ENCODE results near the gene SPI1. TPM values are rescaled to one million over a fixed set of nuclear protein-coding genes. Genes with fewer than 3 reads are reported as not detected.
A peak's percentile ranks its signal among the peaks of the same experiment; 100 is the strongest.

The SPI1 gene
- polyA plus RNA-seq, 2 donors = 3.9 to 6.8 TPM

GRCh38 chr11:47388697-47389576 lies 10.6 kb upstream of the SPI1 start:
- WGBS, 2 donors = 49 to 72% methylated on average over 28 of the region's 28 CpGs
- H3K4me3 ChIP-seq (ENCODE audit: low read depth in 1 of 2, low read length in 2 of 2) = no peak overlapping the region
- peaks cover 2 to 15% of the 10 kb centered on the region in 2 donors for H3K4me1 ChIP-seq (ENCODE audit: control insufficient read depth in 2 of 2, insufficient read depth in 2 of 2, low read length in 1 of 2)
- no peaks in the 10 kb centered on the region for H3K9me3 ChIP-seq (ENCODE audit: control insufficient read depth in 2 of 2, insufficient read depth in 1 of 2, low read depth in 1 of 2, low read length in 1 of 2)
- no peaks in the 10 kb centered on the region for H3K27me3 ChIP-seq (ENCODE audit: control insufficient read depth in 1 of 2, insufficient read depth in 2 of 2, low read length in 2 of 2)
- H3K27ac ChIP-seq (ENCODE audit: low read depth in 2 of 2, low read length in 1 of 2) = peak overlapping the region; percentile 86 to 87
- H3K36me3 ChIP-seq (ENCODE audit: control insufficient read depth in 2 of 2, insufficient read depth in 2 of 2, low read length in 1 of 2) = no peaks in the 10 kb centered on the region

- H3K36me3 ChIP-seq (ENCODE audit: control insufficient read depth in 2 of 2, insufficient read depth in 2 of 2, low read length in 1 of 2) = no peaks in the 10 kb centered on the region
- H3K27ac ChIP-seq (ENCODE audit: low read depth in 2 of 2, low read length in 1 of 2) = peak overlapping the region; percentile 86 to 87
- no peak overlapping the region for H3K4me3 ChIP-seq (ENCODE audit: low read depth in 1 of 2, low read length in 2 of 2)
- 51 to 69% methylated on average over 13 of the region's 13 CpGs for WGBS, 2 donors
- no peaks in the 10 kb centered on the region for H3K9me3 ChIP-seq (ENCODE audit: control insufficient read depth in 2 of 2, insufficient read depth in 1 of 2, low read depth in 1 of 2, low read length in 1 of 2)
- no peaks in the 10 kb centered on the region for H3K27me3 ChIP-seq (ENCODE audit: control insufficient read depth in 1 of 2, insufficient read depth in 2 of 2, low read length in 2 of 2)
- peaks cover 2 to 15% of the 10 kb centered on the region in 2 donors for H3K4me1 ChIP-seq (ENCODE audit: control insufficient read depth in 2 of 2, insufficient read depth in 2 of 2, low read length in 1 of 2)
Measured at GRCh38 chr11:47387944-47388696, 9.8 kb upstream of the SPI1 start.

- H3K4me3 ChIP-seq (ENCODE audit: low read depth in 1 of 2, low read length in 2 of 2) = no peak overlapping the region
- no peaks in the 10 kb centered on the region for H3K9me3 ChIP-seq (ENCODE audit: control insufficient read depth in 2 of 2, insufficient read depth in 1 of 2, low read depth in 1 of 2, low read length in 1 of 2)
- H3K27ac ChIP-seq (ENCODE audit: low read depth in 2 of 2, low read length in 1 of 2) = no peak overlapping the region
- no peaks in the 10 kb centered on the region for H3K27me3 ChIP-seq (ENCODE audit: control insufficient read depth in 1 of 2, insufficient read depth in 2 of 2, low read length in 2 of 2)
- WGBS, 2 donors = 95 to 97% methylated on average over 4 of the region's 4 CpGs
- no peaks in the 10 kb centered on the region for H3K36me3 ChIP-seq (ENCODE audit: control insufficient read depth in 2 of 2, insufficient read depth in 2 of 2, low read length in 1 of 2)
- H3K4me1 ChIP-seq (ENCODE audit: control insufficient read depth in 2 of 2, insufficient read depth in 2 of 2, low read length in 1 of 2) = peaks cover 1 to 12% of the 10 kb centered on the region in 2 donors
Measured at GRCh38 chr11:47384498-47384897, 6.2 kb upstream of the SPI1 start.

- no peak overlapping the region for H3K4me3 ChIP-seq (ENCODE audit: low read depth in 1 of 2, low read length in 2 of 2)
- no peak overlapping the region for H3K27ac ChIP-seq (ENCODE audit: low read depth in 2 of 2, low read length in 1 of 2)
- 66 to 75% methylated on average over 4 of the region's 4 CpGs for WGBS, 2 donors
- H3K9me3 ChIP-seq (ENCODE audit: control insufficient read depth in 2 of 2, insufficient read depth in 1 of 2, low read depth in 1 of 2, low read length in 1 of 2) = no peaks in the 10 kb centered on the region
- H3K27me3 ChIP-seq (ENCODE audit: control insufficient read depth in 1 of 2, insufficient read depth in 2 of 2, low read length in 2 of 2) = no peaks in the 10 kb centered on the region
- H3K36me3 ChIP-seq (ENCODE audit: control insufficient read depth in 2 of 2, insufficient read depth in 2 of 2, low read length in 1 of 2) = no peaks in the 10 kb centered on the region
- H3K4me1 ChIP-seq (ENCODE audit: control insufficient read depth in 2 of 2, insufficient read depth in 2 of 2, low read length in 1 of 2) = peaks cover 0 to 4% of the 10 kb centered on the region in 2 donors
Measured at GRCh38 chr11:47383071-47383470, 4.7 kb upstream of the SPI1 start.

GRCh38 chr11:47380078-47380477 lies 1.7 kb upstream of the SPI1 start:
- WGBS, 2 donors = 95 to 100% methylated on average over 2 of the region's 2 CpGs
- no peak overlapping the region for H3K4me3 ChIP-seq (ENCODE audit: low read depth in 1 of 2, low read length in 2 of 2)
- no peaks in the 10 kb centered on the region for H3K36me3 ChIP-seq (ENCODE audit: control insufficient read depth in 2 of 2, insufficient read depth in 2 of 2, low read length in 1 of 2)
- H3K27me3 ChIP-seq (ENCODE audit: control insufficient read depth in 1 of 2, insufficient read depth in 2 of 2, low read length in 2 of 2) = no peaks in the 10 kb centered on the region
- H3K9me3 ChIP-seq (ENCODE audit: control insufficient read depth in 2 of 2, insufficient read depth in 1 of 2, low read depth in 1 of 2, low read length in 1 of 2) = no peaks in the 10 kb centered on the region
- no peak overlapping the region for H3K27ac ChIP-seq (ENCODE audit: low read depth in 2 of 2, low read length in 1 of 2)
- H3K4me1 ChIP-seq (ENCODE audit: control insufficient read depth in 2 of 2, insufficient read depth in 2 of 2, low read length in 1 of 2) = peaks cover 3 to 7% of the 10 kb centered on the region in 2 donors

- Histone ChIP-seq H3K4me3 (ENCODE audit: low read depth in 1 of 2, low read length in 2 of 2) (no peak overlapping the region), H3K27ac (ENCODE audit: low read depth in 2 of 2, low read length in 1 of 2) (no peak overlapping the region), H3K9me3 (ENCODE audit: control insufficient read depth in 2 of 2, insufficient read depth in 1 of 2, low read depth in 1 of 2, low read length in 1 of 2) (no peaks in the 10 kb centered on the region), H3K27me3 (ENCODE audit: control insufficient read depth in 1 of 2, insufficient read depth in 2 of 2, low read length in 2 of 2) (no peaks in the 10 kb centered on the region), H3K36me3 (ENCODE audit: control insufficient read depth in 2 of 2, insufficient read depth in 2 of 2, low read length in 1 of 2) (no peaks in the 10 kb centered on the region), H3K4me1 (ENCODE audit: control insufficient read depth in 2 of 2, insufficient read depth in 2 of 2, low read length in 1 of 2) (peaks cover 3 to 7% of the 10 kb centered on the region in 2 donors)
- WGBS, 2 donors = 82 to 89% methylated on average over 2 of the region's 2 CpGs
Measured at GRCh38 chr11:47379317-47379716, 970 bp upstream of the SPI1 start.

- Histone ChIP-seq H3K4me1 (ENCODE audit: control insufficient read depth in 2 of 2, insufficient read depth in 2 of 2, low read length in 1 of 2) (peaks cover 3 to 7% of the 10 kb centered on the region in 2 donors), H3K27me3 (ENCODE audit: control insufficient read depth in 1 of 2, insufficient read depth in 2 of 2, low read length in 2 of 2) (no peaks in the 10 kb centered on the region), H3K36me3 (ENCODE audit: control insufficient read depth in 2 of 2, insufficient read depth in 2 of 2, low read length in 1 of 2) (no peaks in the 10 kb centered on the region), H3K27ac (ENCODE audit: low read depth in 2 of 2, low read length in 1 of 2) (no peak overlapping the region), H3K4me3 (ENCODE audit: low read depth in 1 of 2, low read length in 2 of 2) (no peak overlapping the region), H3K9me3 (ENCODE audit: control insufficient read depth in 2 of 2, insufficient read depth in 1 of 2, low read depth in 1 of 2, low read length in 1 of 2) (no peaks in the 10 kb centered on the region)
Measured at GRCh38 chr11:47378836-47379170, 456 bp upstream of the SPI1 start.

- Histone ChIP-seq H3K4me3 (ENCODE audit: low read depth in 1 of 2, low read length in 2 of 2) (peak overlapping the region in 1 of 2 donors; percentile 37), H3K27ac (ENCODE audit: low read depth in 2 of 2, low read length in 1 of 2) (no peak overlapping the region), H3K4me1 (ENCODE audit: control insufficient read depth in 2 of 2, insufficient read depth in 2 of 2, low read length in 1 of 2) (peaks cover 3 to 7% of the 10 kb centered on the region in 2 donors), H3K36me3 (ENCODE audit: control insufficient read depth in 2 of 2, insufficient read depth in 2 of 2, low read length in 1 of 2) (no peaks in the 10 kb centered on the region), H3K27me3 (ENCODE audit: control insufficient read depth in 1 of 2, insufficient read depth in 2 of 2, low read length in 2 of 2) (no peaks in the 10 kb centered on the region), H3K9me3 (ENCODE audit: control insufficient read depth in 2 of 2, insufficient read depth in 1 of 2, low read depth in 1 of 2, low read length in 1 of 2) (no peaks in the 10 kb centered on the region)
- WGBS, 2 donors = 68 to 74% methylated on average over 5 of the region's 5 CpGs
Measured at GRCh38 chr11:47377571-47378009, 757 bp downstream of the SPI1 start.

GRCh38 chr11:47376525-47377371 lies 1.6 kb downstream of the SPI1 start:
- Histone ChIP-seq H3K4me1 (ENCODE audit: control insufficient read depth in 2 of 2, insufficient read depth in 2 of 2, low read length in 1 of 2) (peaks cover 3 to 7% of the 10 kb centered on the region in 2 donors), H3K4me3 (ENCODE audit: low read depth in 1 of 2, low read length in 2 of 2) (peak overlapping the region in 1 of 2 donors; percentile 37), H3K9me3 (ENCODE audit: control insufficient read depth in 2 of 2, insufficient read depth in 1 of 2, low read depth in 1 of 2, low read length in 1 of 2) (no peaks in the 10 kb centered on the region), H3K36me3 (ENCODE audit: control insufficient read depth in 2 of 2, insufficient read depth in 2 of 2, low read length in 1 of 2) (no peaks in the 10 kb centered on the region), H3K27me3 (ENCODE audit: control insufficient read depth in 1 of 2, insufficient read depth in 2 of 2, low read length in 2 of 2) (no peaks in the 10 kb centered on the region), H3K27ac (ENCODE audit: low read depth in 2 of 2, low read length in 1 of 2) (peak overlapping the region in 1 of 2 donors; percentile 38)
- 45 to 50% methylated on average over 14 of the region's 14 CpGs for WGBS, 2 donors
